Measurements from ENCODE around the gene RBM6. TPM values are rescaled to one million over a fixed set of nuclear protein-coding genes. Genes with fewer than 3 reads are reported as not detected.
A peak's percentile ranks its signal among the peaks of the same experiment; 100 is the strongest.
"Not testable (repeated sequence)": the region's sequence is repeated elsewhere in the genome, so short reads cannot be mapped to it uniquely, and the experiment has no call there.

Gene RBM6
- total RNA-seq, 1 donor from 2014 or later = 99.2 TPM

GRCh38 chr3:50008931-50009330 is 69.0 kb downstream of the RBM6 start:
- Mint-ChIP-seq H3K27ac (no peak overlapping the region), H3K9me3 (no peaks in the 10 kb centered on the region), H3K4me3 (ENCODE audit: low read depth) (no peak overlapping the region), H3K36me3 (ENCODE audit: low read depth) (peaks cover 27% of the 10 kb centered on the region), H3K27me3 (ENCODE audit: low read depth) (no peaks in the 10 kb centered on the region), H3K4me1 (ENCODE audit: low read depth) (no peaks in the 10 kb centered on the region)
- intact Hi-C loops (cut with micrococcal nuclease) = no loop called here
- no peak for DNase-seq (ENCODE audit: low spot score)

GRCh38 chr3:50010959-50011358 is 71.0 kb downstream of the RBM6 start:
- Mint-ChIP-seq H3K27ac (no peak overlapping the region), H3K4me3 (ENCODE audit: low read depth) (no peak overlapping the region), H3K27me3 (ENCODE audit: low read depth) (no peaks in the 10 kb centered on the region), H3K9me3 (no peaks in the 10 kb centered on the region), H3K36me3 (ENCODE audit: low read depth) (peaks cover 23% of the 10 kb centered on the region), H3K4me1 (ENCODE audit: low read depth) (peaks cover 2% of the 10 kb centered on the region)
- intact Hi-C loops (cut with micrococcal nuclease) = no loop called here
- no peak for DNase-seq (ENCODE audit: low spot score)

- Mint-ChIP-seq H3K9me3 (no peaks in the 10 kb centered on the region), H3K27ac (no peak overlapping the region), H3K27me3 (ENCODE audit: low read depth) (no peaks in the 10 kb centered on the region), H3K4me1 (ENCODE audit: low read depth) (peaks cover 9% of the 10 kb centered on the region), H3K4me3 (ENCODE audit: low read depth) (no peak overlapping the region), H3K36me3 (ENCODE audit: low read depth) (peaks cover 48% of the 10 kb centered on the region)
- DNase-seq (ENCODE audit: low spot score) = no peak
- intact Hi-C loops (cut with micrococcal nuclease) = no loop called here
Measured at GRCh38 chr3:50015918-50016317, 76.0 kb downstream of the RBM6 start.

GRCh38 chr3:50028346-50028745 is 88.4 kb downstream of the RBM6 start:
- H3K27ac Mint-ChIP-seq = no peak overlapping the region
- no peaks in the 10 kb centered on the region for H3K4me1 Mint-ChIP-seq (ENCODE audit: low read depth)
- no peaks in the 10 kb centered on the region for H3K27me3 Mint-ChIP-seq (ENCODE audit: low read depth)
- intact Hi-C loops (cut with micrococcal nuclease) = no loop called here
- no peaks in the 10 kb centered on the region for H3K9me3 Mint-ChIP-seq
- no peak overlapping the region for H3K4me3 Mint-ChIP-seq (ENCODE audit: low read depth)
- peaks cover 39% of the 10 kb centered on the region for H3K36me3 Mint-ChIP-seq (ENCODE audit: low read depth)
- DNase-seq (ENCODE audit: low spot score) = no peak

- H3K4me3 Mint-ChIP-seq (ENCODE audit: low read depth); intact Hi-C loops (cut with micrococcal nuclease); H3K4me1 Mint-ChIP-seq (ENCODE audit: low read depth); H3K9me3 Mint-ChIP-seq; DNase-seq (ENCODE audit: low spot score); H3K27me3 Mint-ChIP-seq (ENCODE audit: low read depth); H3K27ac Mint-ChIP-seq: not testable (repeated sequence)
- H3K36me3 Mint-ChIP-seq (ENCODE audit: low read depth) = peaks cover 35% of the 10 kb centered on the region
Measured at GRCh38 chr3:50031201-50031600, 91.3 kb downstream of the RBM6 start.

GRCh38 chr3:50044976-50045375 is 105.0 kb downstream of the RBM6 start:
- Mint-ChIP-seq H3K4me3 (ENCODE audit: low read depth) (no peak overlapping the region), H3K36me3 (ENCODE audit: low read depth) (peaks cover 32% of the 10 kb centered on the region)

GRCh38 chr3:50047426-50047825 is 107.5 kb downstream of the RBM6 start:
- no peak overlapping the region for H3K27ac Mint-ChIP-seq
- H3K36me3 Mint-ChIP-seq (ENCODE audit: low read depth) = peaks cover 38% of the 10 kb centered on the region
- peaks cover 5% of the 10 kb centered on the region for H3K4me1 Mint-ChIP-seq (ENCODE audit: low read depth)
- DNase-seq (ENCODE audit: low spot score) = no peak
- no peak overlapping the region for H3K4me3 Mint-ChIP-seq (ENCODE audit: low read depth)
- no peaks in the 10 kb centered on the region for H3K27me3 Mint-ChIP-seq (ENCODE audit: low read depth)
- no peaks in the 10 kb centered on the region for H3K9me3 Mint-ChIP-seq
- intact Hi-C loops (cut with micrococcal nuclease) = no loop called here

More at GRCh38 chr3:50044976-50045375, 105.0 kb downstream of the RBM6 start:
- Mint-ChIP-seq H3K9me3 (no peaks in the 10 kb centered on the region), H3K4me1 (ENCODE audit: low read depth) (peaks cover 14% of the 10 kb centered on the region), H3K27ac (no peak overlapping the region), H3K27me3 (ENCODE audit: low read depth) (no peaks in the 10 kb centered on the region)
- intact Hi-C loops (cut with micrococcal nuclease) = no loop called here
- no peak for DNase-seq (ENCODE audit: low spot score)

GRCh38 chr3:50050361-50050760 is 110.4 kb downstream of the RBM6 start:
- Mint-ChIP-seq H3K27me3 (ENCODE audit: low read depth) (no peaks in the 10 kb centered on the region), H3K27ac (no peak overlapping the region), H3K36me3 (ENCODE audit: low read depth) (peaks cover 51% of the 10 kb centered on the region), H3K9me3 (no peaks in the 10 kb centered on the region), H3K4me1 (ENCODE audit: low read depth) (peaks cover 5% of the 10 kb centered on the region), H3K4me3 (ENCODE audit: low read depth) (no peak overlapping the region)
- intact Hi-C loops (cut with micrococcal nuclease) = no loop called here
- no peak for DNase-seq (ENCODE audit: low spot score)

GRCh38 chr3:50057756-50058155 is 117.8 kb downstream of the RBM6 start:
- no peak for DNase-seq (ENCODE audit: low spot score)
- no peaks in the 10 kb centered on the region for H3K27me3 Mint-ChIP-seq (ENCODE audit: low read depth)
- H3K9me3 Mint-ChIP-seq = no peaks in the 10 kb centered on the region
- intact Hi-C loops (cut with micrococcal nuclease) = no loop called here
- no peak overlapping the region for H3K4me3 Mint-ChIP-seq (ENCODE audit: low read depth)
- H3K4me1 Mint-ChIP-seq (ENCODE audit: low read depth) = no peaks in the 10 kb centered on the region
- H3K36me3 Mint-ChIP-seq (ENCODE audit: low read depth) = peaks cover 72% of the 10 kb centered on the region
- no peak overlapping the region for H3K27ac Mint-ChIP-seq

GRCh38 chr3:50068134-50068533 is 128.2 kb downstream of the RBM6 start:
- no peaks in the 10 kb centered on the region for H3K4me1 Mint-ChIP-seq (ENCODE audit: low read depth)
- no peak overlapping the region for H3K4me3 Mint-ChIP-seq (ENCODE audit: low read depth)
- intact Hi-C loops (cut with micrococcal nuclease) = no loop called here
- no peaks in the 10 kb centered on the region for H3K9me3 Mint-ChIP-seq
- DNase-seq (ENCODE audit: low spot score) = no peak
- no peak overlapping the region for H3K27ac Mint-ChIP-seq
- H3K36me3 Mint-ChIP-seq (ENCODE audit: low read depth) = peaks cover 65% of the 10 kb centered on the region
- no peaks in the 10 kb centered on the region for H3K27me3 Mint-ChIP-seq (ENCODE audit: low read depth)

- H3K27ac Mint-ChIP-seq = peak overlapping the region; percentile 55
- H3K9me3 Mint-ChIP-seq = no peaks in the 10 kb centered on the region
- H3K4me1 Mint-ChIP-seq (ENCODE audit: low read depth) = peaks cover 12% of the 10 kb centered on the region
- no peaks in the 10 kb centered on the region for H3K27me3 Mint-ChIP-seq (ENCODE audit: low read depth)
- no peak overlapping the region for H3K4me3 Mint-ChIP-seq (ENCODE audit: low read depth)
- intact Hi-C loops (cut with micrococcal nuclease) = no loop called here
- DNase-seq (ENCODE audit: low spot score) = no peak
- peaks cover 33% of the 10 kb centered on the region for H3K36me3 Mint-ChIP-seq (ENCODE audit: low read depth)
Measured at GRCh38 chr3:50078091-50078490, 138.1 kb downstream of the RBM6 start.

GRCh38 chr3:50078622-50079021 is 138.7 kb downstream of the RBM6 start:
- H3K27me3 Mint-ChIP-seq (ENCODE audit: low read depth) = no peaks in the 10 kb centered on the region
- intact Hi-C loops (cut with micrococcal nuclease) = no loop called here
- peaks cover 15% of the 10 kb centered on the region for H3K4me1 Mint-ChIP-seq (ENCODE audit: low read depth)
- H3K4me3 Mint-ChIP-seq (ENCODE audit: low read depth) = no peak overlapping the region
- no peak for DNase-seq (ENCODE audit: low spot score)
- H3K36me3 Mint-ChIP-seq (ENCODE audit: low read depth) = peaks cover 28% of the 10 kb centered on the region
- H3K27ac Mint-ChIP-seq = peak overlapping the region; percentile 55
- no peaks in the 10 kb centered on the region for H3K9me3 Mint-ChIP-seq

GRCh38 chr3:50084951-50085350 is 145.0 kb downstream of the RBM6 start:
- H3K27ac Mint-ChIP-seq; H3K36me3 Mint-ChIP-seq (ENCODE audit: low read depth); H3K9me3 Mint-ChIP-seq; DNase-seq (ENCODE audit: low spot score); H3K27me3 Mint-ChIP-seq (ENCODE audit: low read depth); intact Hi-C loops (cut with micrococcal nuclease); H3K4me3 Mint-ChIP-seq (ENCODE audit: low read depth): not testable (repeated sequence)
- peaks cover 15% of the 10 kb centered on the region for H3K4me1 Mint-ChIP-seq (ENCODE audit: low read depth)
